DOHH2 (cell line): ENCODE measurements around the gene CCDC69.
A peak's percentile ranks its signal among the peaks of the same experiment; 100 is the strongest.
"Not testable (repeated sequence)": the region's sequence is repeated elsewhere in the genome, so short reads cannot be mapped to it uniquely, and the experiment has no call there.

ENCODE experiments used
- H3F3A ChIP-seq: fragments of 200-600 bp; sonication (generic), shearing (Covaris generic); 2 replicates; pipeline ENCODE4 v1.6.0; 2016; ENCODE audit warnings: antibody characterized with exemption, mild to moderate bottlenecking; ENCODE audit not compliant: control insufficient read depth, insufficient read depth
- H3K27ac ChIP-seq: fragments of 200-600 bp; sonication (generic); 2 replicates; pipeline ENCODE4 v1.5.1; 2014; ENCODE audit warnings: low read depth, mild to moderate bottlenecking, low read length, moderate library complexity
- H3K27me3 ChIP-seq: fragments of 200-600 bp; sonication (generic); 2 replicates; pipeline ENCODE4 v1.6.1; 2014; ENCODE audit warnings: mild to moderate bottlenecking, low read length, mixed read lengths; ENCODE audit not compliant: control insufficient read depth
- H3K36me3 ChIP-seq: fragments of 200-600 bp; sonication (generic); 2 replicates; pipeline ENCODE4 v1.6.1; 2014; ENCODE audit warnings: mild to moderate bottlenecking, low read length, moderate library complexity, mixed read lengths; ENCODE audit not compliant: control insufficient read depth
- H3K4me1 ChIP-seq: fragments of 200-600 bp; sonication (generic); 2 replicates; pipeline ENCODE4 v1.6.1; 2014; ENCODE audit warnings: mild to moderate bottlenecking, low read length, mixed read lengths; ENCODE audit not compliant: control insufficient read depth
- H3K4me2 ChIP-seq: fragments of 200-600 bp; sonication (generic); 2 replicates; pipeline ENCODE4 v1.6.0; 2014; ENCODE audit warnings: mild to moderate bottlenecking, low read length, moderate library complexity
- H3K4me3 ChIP-seq: fragments of 200-600 bp; sonication (generic); 2 replicates; pipeline ENCODE4 v1.5.1; 2014; ENCODE audit warnings: mild to moderate bottlenecking, low read length, mixed read lengths
- H3K79me2 ChIP-seq: fragments of 200-600 bp; sonication (generic); 2 replicates; pipeline ENCODE4 v1.6.1; 2014; ENCODE audit warnings: mild to moderate bottlenecking, low read length, mixed read lengths; ENCODE audit not compliant: control insufficient read depth
- H3K9me2 ChIP-seq: fragments of 200-600 bp; sonication (generic); replicated peaks from 2 replicates; pipeline ENCODE4 v1.6.1; 2014; ENCODE audit warnings: mild to moderate bottlenecking, low read length, mixed read lengths; ENCODE audit not compliant: control insufficient read depth
- H3K9me3 ChIP-seq: fragments of 200-600 bp; sonication (generic); 2 replicates; pipeline ENCODE4 v1.6.1; 2014; ENCODE audit warnings: antibody characterized with exemption, low read length, mixed read lengths; ENCODE audit not compliant: control insufficient read depth, insufficient read depth
- H4K20me1 ChIP-seq: fragments of 200-600 bp; sonication (generic); 2 replicates; pipeline ENCODE4 v1.6.0; 2014; ENCODE audit warnings: low read depth, mild to moderate bottlenecking, antibody characterized with exemption, low read length, moderate library complexity; ENCODE audit not compliant: control insufficient read depth, insufficient read depth
- CTCF ChIP-seq: fragments of 200-600 bp; sonication (generic); IDR thresholded peaks from one replicate; pipeline ENCODE4 v1.5.1; 2014; ENCODE audit warnings: antibody characterized with exemption, mild to moderate bottlenecking, low read depth, low read length; ENCODE audit not compliant: poor library complexity, severe bottlenecking
- EZH2phosphoT487 ChIP-seq: fragments of 200-600 bp; sonication (generic); IDR thresholded peaks from 2 replicates; pipeline ENCODE4 v1.6.1; 2017; ENCODE audit warnings: borderline replicate concordance, mild to moderate bottlenecking, antibody characterized with exemption, low read length, moderate library complexity, mixed read lengths

Gene CCDC69

GRCh38 chr5:151243127-151243526 lies 19.2 kb upstream of the CCDC69 start:
- Histone ChIP-seq H3K36me3 (no peaks in the 10 kb centered on the region), H4K20me1 (no peaks in the 10 kb centered on the region), H3K9me2 (no peaks in the 10 kb centered on the region), H3K4me1 (peaks cover 44% of the 10 kb centered on the region), H3K4me3 (no peak overlapping the region), H3F3A (peaks cover 3% of the 10 kb centered on the region; the same call in 1 of the 2 replicates), H3K27ac (no peak overlapping the region), H3K79me2 (no peaks in the 10 kb centered on the region), H3K9me3 (no peaks in the 10 kb centered on the region), H3K27me3 (no peaks in the 10 kb centered on the region), H3K4me2 (no peak overlapping the region)
- TF ChIP-seq CTCF (no peak), EZH2phosphoT487 (no peak)

- H3F3A ChIP-seq, result peaks cover 11% of the 10 kb centered on the region
- no peaks in the 10 kb centered on the region for H3K27me3 ChIP-seq
- H3K4me2 ChIP-seq, result peak overlapping the region; percentile 75
- H3K36me3 ChIP-seq, result no peaks in the 10 kb centered on the region
- no peaks in the 10 kb centered on the region for H4K20me1 ChIP-seq
- no peaks in the 10 kb centered on the region for H3K79me2 ChIP-seq
- no peak overlapping the region for H3K27ac ChIP-seq
- peaks cover 59% of the 10 kb centered on the region for H3K4me1 ChIP-seq
- TF ChIP-seq CTCF (no peak), EZH2phosphoT487 (no peak)
- H3K9me2 ChIP-seq, result no peaks in the 10 kb centered on the region
- no peak overlapping the region for H3K4me3 ChIP-seq
- H3K9me3 ChIP-seq, result no peaks in the 10 kb centered on the region
Measured at GRCh38 chr5:151240924-151241635, 17.2 kb upstream of the CCDC69 start.

GRCh38 chr5:151240268-151240835 lies 16.5 kb upstream of the CCDC69 start:
- not testable (repeated sequence) for H3K9me2 ChIP-seq, H3K27me3 ChIP-seq, H3K27ac ChIP-seq, H3K9me3 ChIP-seq, H3K36me3 ChIP-seq, H4K20me1 ChIP-seq, H3K79me2 ChIP-seq
- Histone ChIP-seq H3F3A (peaks cover 11% of the 10 kb centered on the region), H3K4me1 (peaks cover 63% of the 10 kb centered on the region), H3K4me3 (0 out of 2 replicates have a peak overlapping the region, but pooled peaks have one; percentile 55), H3K4me2 (peak overlapping the region; percentile 75)

GRCh38 chr5:151239237-151239861 lies 15.5 kb upstream of the CCDC69 start:
- H3F3A ChIP-seq, result peaks cover 11% of the 10 kb centered on the region
- peak overlapping the region; percentile 75 for H3K4me2 ChIP-seq

More at GRCh38 chr5:151239237-151239861, 15.5 kb upstream of the CCDC69 start:
- Histone ChIP-seq H3K36me3 (no peaks in the 10 kb centered on the region), H4K20me1 (no peaks in the 10 kb centered on the region), H3K9me2 (no peaks in the 10 kb centered on the region), H3K27ac (peak overlapping the region; percentile 52; the same call in 1 of the 2 replicates), H3K4me3 (peak overlapping the region; percentile 55), H3K79me2 (no peaks in the 10 kb centered on the region), H3K27me3 (no peaks in the 10 kb centered on the region), H3K9me3 (no peaks in the 10 kb centered on the region), H3K4me1 (peaks cover 73% of the 10 kb centered on the region)
- no peak for TF ChIP-seq EZH2phosphoT487
- peak; percentile 93 for TF ChIP-seq CTCF
